ENCODE measurements around the gene UBE2S. TPM values are rescaled to one million over a fixed set of nuclear protein-coding genes. Genes with fewer than 3 reads are reported as not detected.
A peak's percentile ranks its signal among the peaks of the same experiment; 100 is the strongest.
"Not testable (repeated sequence)": the region's sequence is repeated elsewhere in the genome, so short reads cannot be mapped to it uniquely, and the experiment has no call there.

Gene UBE2S
- polyA plus RNA-seq (ENCODE audit: insufficient read depth in 1 of 5, insufficient read length in 5 of 5, low replicate concordance in 1 of 5), result 10 to 100 TPM; 32.8 to 53.3 (median 35.3) TPM
- long read RNA-seq, donor 1, transcript UBE2S-201 (4 exons, 2,548 nt), result major isoform, 43 of 45 reads
- long read RNA-seq, donor 1, partial matches to known transcripts, result 0 of 45 reads
- long read RNA-seq, donor 1, other reads (novel, unspliced or antisense), result 0 of 45 reads
- long read RNA-seq, donor 2, transcript UBE2S-201 (4 exons, 2,548 nt), result major isoform, 46 of 46 reads
- long read RNA-seq, donor 2, partial matches to known transcripts, result 0 of 46 reads
- long read RNA-seq, donor 2, other reads (novel, unspliced or antisense), result 0 of 46 reads
- long read RNA-seq, donor 3, transcript UBE2S-201 (4 exons, 2,548 nt), result major isoform, 37 of 37 reads
- long read RNA-seq, donor 3, partial matches to known transcripts, result 0 of 37 reads
- long read RNA-seq, donor 3, other reads (novel, unspliced or antisense), result 0 of 37 reads
- long read RNA-seq, donor 4, transcript UBE2S-201 (4 exons, 2,548 nt), result major isoform, 20 of 20 reads
- long read RNA-seq, donor 4, partial matches to known transcripts, result 0 of 20 reads
- long read RNA-seq, donor 4, other reads (novel, unspliced or antisense), result 0 of 20 reads
- long read RNA-seq, donor 5, transcript UBE2S-201 (4 exons, 2,548 nt), result major isoform, 79 of 97 reads
- long read RNA-seq, donor 5, partial matches to known transcripts, result 15 of 97 reads
- long read RNA-seq, donor 5, other reads (novel, unspliced or antisense), result 0 of 97 reads
- long read RNA-seq, donor 6, transcript UBE2S-201 (4 exons, 2,548 nt), result major isoform, 47 of 52 reads
- long read RNA-seq, donor 6, partial matches to known transcripts, result 5 of 52 reads
- long read RNA-seq, donor 6, other reads (novel, unspliced or antisense), result 0 of 52 reads
- long read RNA-seq, donor 7, transcript UBE2S-201 (4 exons, 2,548 nt), result major isoform, 63 of 63 reads
- long read RNA-seq, donor 7, partial matches to known transcripts, result 0 of 63 reads
- long read RNA-seq, donor 7, other reads (novel, unspliced or antisense), result 0 of 63 reads
- long read RNA-seq, donor 8, transcript UBE2S-201 (4 exons, 2,548 nt), result major isoform, 30 of 30 reads
- long read RNA-seq, donor 8, partial matches to known transcripts, result 0 of 30 reads
- long read RNA-seq, donor 8, other reads (novel, unspliced or antisense), result 0 of 30 reads

DNA sequence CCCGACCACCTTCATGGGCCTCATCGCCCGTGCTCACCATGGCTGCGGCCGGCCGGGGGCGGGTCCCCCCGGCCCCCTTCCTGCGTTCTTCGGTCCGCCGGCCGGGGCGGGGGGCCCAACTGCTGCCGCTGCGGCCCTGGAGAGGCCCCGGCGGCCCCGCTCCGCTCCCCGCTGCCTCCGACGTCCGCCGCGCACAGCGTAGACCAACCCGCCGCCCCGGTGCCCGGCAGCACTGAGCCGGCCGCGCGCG is at the start of gene UBE2S:
Gene UBE2S (minus strand): TSS at position 239 of the 250 bp plus-strand sequence. CDS start 199 bp downstream, at position 40.
- DNase-seq, result not testable (repeated sequence)

DNA sequence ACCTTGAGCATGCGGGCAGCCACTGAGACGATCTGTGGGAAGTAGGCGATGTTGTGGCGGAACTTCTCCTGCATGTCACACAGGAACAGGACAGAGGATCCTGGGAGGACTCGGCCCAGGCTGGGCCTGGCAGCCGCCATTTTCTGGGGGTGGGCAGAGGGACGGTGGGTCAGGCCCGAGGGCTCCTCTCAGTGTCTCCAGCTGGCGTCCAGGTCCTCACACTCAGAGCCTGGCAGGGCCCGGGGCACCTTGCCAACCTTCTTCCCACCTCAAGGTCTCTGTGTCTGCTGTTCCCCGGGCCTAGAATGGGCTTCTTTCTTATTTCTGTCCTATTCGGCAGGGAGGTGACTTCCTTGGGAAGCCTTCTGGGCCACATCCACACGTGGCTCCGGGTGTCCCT is 48.8 kb upstream of the UBE2S start:
- no peak for DNase-seq

DNA sequence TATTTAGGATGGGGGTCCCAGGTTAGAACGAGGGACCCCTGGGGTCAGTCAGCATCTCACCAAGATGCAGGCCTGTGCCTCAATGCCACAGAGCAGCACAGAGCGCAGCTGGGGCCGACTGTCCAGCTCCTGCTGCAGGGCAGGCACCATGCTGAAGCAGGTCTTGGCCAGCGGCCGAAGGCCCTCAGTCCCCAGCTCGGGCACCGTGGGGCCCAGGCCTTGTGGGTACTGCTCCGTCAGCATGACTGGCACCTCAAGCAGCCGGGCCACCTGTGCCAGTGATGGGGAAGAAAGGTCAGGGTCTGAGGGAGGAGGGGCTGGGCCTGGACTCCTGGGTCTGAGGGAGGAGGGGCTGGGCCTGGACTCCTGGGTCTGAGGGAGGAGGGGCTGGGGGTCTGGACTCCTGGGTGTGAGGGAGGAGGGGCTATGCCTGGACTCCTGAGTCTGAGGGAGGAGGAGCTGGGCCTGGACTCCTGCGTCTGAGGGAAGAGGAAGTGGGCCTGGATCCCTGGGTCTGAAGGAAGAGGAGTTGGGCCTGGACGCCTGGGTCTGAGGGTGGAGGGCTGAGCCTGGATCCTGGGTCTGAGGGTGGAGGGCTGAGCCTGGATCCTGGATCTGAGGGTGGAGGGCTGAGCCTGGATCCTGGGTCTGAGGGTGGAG is 48.1 kb upstream of the UBE2S start:
- no peak for DNase-seq

DNA sequence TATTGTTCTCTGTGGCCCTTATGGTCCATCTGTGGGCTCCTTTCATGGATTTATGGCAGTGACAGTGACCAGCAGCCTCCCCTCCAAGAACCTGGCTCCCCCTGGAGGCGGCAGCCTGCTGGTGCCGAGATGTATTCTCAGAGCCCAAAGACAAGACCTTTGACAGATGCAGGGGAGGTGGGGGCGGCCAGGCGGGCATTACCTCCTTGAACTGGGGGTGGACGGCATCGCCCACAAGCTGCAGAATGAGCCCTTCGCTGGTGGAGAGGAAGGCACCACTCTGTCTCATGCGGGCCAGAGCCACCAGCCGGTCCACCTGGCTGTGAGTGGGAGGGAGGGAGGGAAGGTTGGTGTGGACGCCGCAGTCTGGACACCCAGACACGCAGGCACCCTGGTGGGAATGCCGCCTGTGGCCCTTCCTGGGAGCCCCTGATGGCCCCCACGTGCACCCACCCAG is 47.2 kb upstream of the UBE2S start:
- DNase-seq, result no peak

DNA sequence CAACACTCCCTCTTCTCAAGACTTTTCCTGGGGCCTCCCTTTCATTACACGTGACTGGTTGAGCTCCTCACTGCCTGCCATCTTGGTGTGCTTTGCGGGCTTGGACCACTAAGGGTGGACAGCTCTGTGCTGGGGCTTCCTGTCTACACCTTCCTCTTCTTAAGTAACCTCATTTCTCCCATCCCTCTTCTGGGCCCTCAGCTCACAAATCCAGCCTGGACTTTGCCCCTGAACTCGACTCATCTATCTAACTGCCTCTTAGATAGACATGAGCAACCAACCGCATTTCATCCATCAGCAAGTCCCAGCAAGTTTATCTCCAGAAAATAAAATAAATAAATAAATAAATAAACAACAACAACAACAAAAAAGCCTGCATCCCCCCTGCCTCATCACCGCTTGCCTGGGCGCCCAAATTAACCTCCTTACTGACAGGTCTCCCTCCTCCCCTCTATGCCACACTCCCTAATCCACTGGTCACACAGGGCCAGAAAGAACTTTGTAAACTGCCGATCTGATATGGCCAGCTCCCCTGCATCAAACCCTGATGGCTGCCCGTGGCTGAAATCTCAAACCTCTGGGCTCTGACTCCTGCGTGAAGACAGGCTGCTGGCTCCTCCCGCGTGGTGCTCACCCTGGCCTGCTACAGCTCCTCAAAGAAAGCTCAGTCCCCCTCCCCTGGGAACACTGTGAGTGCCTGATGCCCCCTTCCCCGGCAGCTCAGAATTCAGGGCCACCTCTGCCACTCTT is 46.1 kb upstream of the UBE2S start:
- no peak for DNase-seq

DNA sequence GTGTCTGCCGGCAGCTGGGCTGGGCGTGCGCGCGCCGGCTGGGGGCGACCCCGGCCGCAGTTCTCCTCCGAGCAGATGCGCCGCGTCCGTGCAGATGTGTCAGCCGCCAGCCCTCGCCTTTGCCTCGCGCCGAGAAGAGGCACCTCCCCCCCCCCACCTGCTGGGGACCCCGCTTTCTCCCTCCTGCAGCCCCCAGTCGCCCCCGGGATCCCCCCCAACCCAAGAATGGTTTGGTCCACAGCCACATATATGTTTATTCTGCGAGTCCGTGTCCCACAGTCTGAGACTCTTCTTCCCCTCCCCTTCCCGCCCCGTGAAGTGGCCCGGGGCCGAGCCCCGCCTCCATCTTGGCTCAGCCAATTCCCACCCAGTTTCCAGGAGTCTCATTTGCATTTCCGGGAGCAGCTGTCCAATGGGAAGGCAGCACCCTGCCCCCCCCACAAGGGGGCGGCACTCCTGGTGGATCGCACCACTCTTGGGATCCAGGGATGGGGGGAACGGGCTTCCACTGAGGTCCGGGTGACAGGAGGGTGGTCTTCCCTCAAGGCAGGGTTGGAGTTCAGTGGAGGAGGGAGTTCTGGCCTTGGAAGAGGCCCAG is 45.3 kb upstream of the UBE2S start:
- peak; percentile 80 for DNase-seq

DNA sequence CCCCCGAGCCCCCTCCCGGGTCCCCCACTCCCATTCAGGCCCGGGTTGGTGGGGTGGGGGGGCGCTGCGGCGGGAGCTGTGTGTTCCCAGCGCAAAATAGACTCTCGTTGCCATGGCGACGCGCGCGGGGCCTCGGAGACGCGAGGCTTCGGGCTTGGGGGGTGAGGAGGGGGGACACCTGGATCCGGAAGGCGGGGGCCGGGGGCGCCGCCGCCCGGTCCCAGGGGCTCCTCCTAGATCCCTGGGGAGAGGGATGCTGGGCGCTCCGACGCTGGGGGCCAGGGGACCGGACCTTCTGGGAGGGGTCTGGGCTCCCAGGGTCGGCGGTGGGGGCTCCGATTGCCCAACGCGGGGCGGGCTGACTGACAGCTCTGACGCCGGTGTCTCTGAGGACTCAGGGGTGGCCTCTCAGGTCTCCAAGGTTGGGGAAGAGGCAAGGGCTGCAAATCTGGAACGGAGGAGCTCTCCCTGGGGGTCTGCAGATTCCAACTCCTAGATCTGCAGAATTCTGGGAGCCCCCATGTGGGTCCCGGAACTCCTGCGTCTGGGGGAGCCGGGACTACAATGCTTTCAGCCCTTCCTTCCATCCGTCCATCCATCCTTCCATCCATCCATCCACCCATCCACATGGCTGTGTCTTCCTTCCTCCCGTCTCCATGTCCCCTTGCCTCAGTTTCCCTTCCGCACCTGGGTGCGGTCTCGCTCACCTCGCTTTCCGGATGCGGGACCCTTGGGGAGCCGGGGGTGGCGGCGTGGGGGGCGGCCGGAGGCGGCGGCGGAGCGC is 44.6 kb upstream of the UBE2S start:
- DNase-seq, result no peak

DNA sequence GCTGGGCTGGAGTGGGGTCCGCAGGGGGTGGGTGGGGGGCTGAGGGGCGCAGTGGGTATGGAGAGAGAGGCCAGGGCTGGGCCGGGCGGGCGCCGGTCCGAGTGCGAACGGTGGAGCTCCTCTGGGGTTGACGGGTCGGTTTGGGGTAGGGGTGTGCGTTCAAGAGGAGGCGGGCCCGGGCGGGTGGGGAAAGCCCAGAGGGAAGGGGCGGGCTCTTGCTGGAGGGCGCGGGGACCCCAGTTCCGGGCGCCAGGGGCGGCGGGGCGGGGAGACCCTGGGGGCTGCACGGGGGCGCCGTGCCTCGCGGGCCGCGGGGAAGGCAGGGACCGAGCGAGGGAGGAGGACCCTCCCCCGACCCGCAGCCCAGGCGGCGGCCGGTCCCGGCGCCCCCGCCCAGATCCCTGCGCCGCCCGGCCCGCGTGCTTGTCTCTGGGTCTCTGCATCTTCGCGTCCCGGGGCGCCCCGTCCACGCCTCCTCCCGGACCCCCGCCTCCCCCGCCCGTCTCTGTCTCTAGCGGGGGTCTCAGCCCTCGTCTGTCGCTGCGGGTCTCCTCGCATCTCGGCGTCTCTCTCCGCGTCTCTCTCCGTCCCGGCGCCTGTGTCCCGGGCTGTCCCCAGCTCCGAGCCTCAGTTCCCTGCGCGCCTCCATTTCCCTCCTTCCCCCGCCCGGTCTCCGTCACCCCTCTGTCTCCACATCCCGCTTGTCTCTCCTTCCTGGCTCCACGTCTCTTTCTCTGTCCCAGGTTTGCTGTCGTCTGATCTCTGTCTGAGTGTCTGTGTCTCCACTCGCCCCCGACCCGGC is 43.8 kb upstream of the UBE2S start:
- no peak for DNase-seq

DNA sequence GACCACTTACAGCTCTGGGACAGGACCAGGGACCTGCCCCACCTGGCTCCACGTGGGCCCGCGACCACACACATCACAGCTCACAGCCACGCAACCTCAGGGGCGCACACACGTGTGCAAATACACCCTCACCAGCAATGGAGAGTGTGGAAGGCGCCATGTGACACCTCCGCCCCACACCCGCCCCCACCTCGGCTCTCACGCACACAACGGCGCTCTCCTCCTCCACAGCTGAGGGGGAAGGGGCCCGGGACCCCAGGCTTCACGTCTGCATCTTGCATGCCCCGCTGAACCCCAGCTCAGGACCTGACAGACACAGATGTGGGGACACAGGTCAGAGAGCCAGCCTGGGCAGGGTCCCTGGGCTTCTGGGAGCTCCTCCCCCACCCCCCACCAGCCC is 41.9 kb upstream of the UBE2S start:
- no peak for DNase-seq

DNA sequence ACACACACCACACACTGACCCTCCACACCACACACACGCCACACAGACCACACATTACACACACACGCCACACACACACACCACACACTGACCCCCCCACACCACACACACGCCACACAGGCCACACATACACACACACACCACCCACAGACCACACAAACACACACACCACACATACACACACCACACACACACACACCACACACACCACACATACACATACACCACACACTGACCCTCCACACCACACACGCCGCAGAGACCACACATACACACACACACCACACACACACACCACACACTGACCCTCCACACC is 40.5 kb upstream of the UBE2S start:
- not testable (repeated sequence) for DNase-seq

DNA sequence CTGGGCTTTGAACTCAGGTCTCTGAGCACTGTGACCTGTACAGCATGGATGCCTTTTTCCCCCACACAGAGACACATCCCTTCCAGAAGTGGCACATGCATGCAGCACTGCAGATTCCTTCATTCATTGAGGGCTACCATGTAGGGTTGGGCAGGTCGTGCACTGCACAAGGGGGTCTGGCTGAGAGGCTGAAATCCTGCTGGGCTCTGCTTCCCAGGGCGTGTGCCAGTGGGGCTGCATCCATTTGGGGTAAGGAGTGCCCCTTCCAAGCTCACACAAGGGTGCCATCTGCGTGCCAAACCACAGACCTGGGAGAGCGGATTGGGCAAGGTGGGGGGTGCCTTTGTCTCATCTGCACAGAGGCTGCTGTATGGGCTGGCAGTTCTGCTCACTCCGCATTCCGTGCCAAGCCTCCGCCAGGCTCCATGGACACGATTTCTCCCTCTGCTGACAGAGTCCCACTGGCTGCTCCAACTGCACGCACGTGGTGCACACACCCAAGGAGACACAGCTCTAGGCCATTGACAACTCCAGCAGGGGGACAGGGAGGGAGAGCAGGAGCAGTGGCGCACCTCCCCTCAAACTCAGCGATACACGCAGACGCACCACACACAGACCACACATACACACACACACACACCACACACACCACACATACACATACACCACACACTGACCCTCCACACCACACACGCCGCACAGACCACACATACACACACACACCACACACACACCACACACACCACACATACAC is 40.0 kb upstream of the UBE2S start:
- DNase-seq, result no peak

DNA sequence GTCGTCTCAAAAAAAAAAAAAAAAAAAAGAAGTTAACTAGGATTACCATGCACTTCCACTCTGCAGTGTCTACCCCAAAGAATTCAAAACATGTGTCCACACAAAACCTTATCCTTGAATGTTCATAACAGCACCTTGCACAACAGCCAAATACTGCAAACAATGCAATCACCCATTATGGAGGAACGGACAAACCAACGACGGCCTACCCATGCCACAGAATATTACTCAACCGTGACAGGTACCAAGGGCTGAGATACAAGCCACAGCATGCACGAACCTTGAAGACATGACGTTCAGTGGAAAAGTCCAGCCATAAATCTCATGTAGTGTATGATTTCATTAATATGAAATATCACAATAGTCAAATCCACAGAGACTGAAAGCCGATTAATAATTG is 38.5 kb upstream of the UBE2S start:
- no peak for DNase-seq

DNA sequence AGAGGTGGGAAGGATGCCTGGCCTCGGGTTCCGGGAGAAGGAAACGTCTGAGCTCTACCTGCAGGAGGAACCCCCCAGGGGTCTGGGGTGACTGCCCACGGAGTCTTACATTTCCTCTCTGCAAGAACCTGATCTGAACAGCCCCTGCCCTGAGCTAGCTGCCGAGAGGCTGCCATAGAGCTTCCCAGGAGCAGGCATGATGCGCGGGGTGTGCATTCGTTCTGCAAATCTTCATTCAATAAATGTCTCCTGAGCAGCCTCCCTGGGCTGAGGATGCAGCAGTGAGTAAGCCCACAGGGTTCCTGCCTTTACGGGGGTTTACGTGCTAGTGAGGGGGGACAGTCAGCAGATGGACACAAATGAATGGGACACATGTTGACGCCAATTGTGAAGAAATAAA is 37.1 kb upstream of the UBE2S start:
- no peak for DNase-seq

DNA sequence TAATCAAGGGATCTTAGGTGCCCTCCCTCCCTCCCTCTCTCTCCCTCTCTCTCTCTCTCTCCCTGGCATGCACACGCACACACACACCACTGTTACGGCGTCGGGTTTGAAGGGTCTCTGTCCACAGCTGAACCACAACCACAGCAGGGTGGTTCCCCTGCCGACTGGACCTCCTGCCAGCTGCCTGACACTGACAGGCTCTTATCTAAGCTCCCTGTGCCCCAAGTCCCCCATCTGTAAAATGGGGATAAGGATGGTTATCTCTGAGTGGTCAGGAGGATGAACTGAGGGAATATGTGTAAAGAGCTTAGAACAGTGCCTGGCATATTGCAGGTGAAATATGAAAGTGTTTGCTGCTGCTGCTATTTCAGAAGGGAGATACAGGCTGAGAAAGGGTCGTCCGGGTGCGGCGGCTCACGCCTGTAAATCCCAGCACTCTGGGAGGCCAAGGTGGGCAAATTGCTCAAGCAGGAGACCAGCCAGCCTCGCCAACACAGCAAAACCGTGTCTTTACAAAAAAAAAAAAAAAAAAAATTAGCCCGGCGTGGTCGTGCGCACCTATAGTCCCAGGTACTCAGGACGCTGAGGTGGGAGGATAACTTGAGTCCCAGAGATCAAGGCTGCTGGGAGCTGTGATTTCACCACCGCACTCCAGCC is 36.4 kb upstream of the UBE2S start:
- no peak for DNase-seq

DNA sequence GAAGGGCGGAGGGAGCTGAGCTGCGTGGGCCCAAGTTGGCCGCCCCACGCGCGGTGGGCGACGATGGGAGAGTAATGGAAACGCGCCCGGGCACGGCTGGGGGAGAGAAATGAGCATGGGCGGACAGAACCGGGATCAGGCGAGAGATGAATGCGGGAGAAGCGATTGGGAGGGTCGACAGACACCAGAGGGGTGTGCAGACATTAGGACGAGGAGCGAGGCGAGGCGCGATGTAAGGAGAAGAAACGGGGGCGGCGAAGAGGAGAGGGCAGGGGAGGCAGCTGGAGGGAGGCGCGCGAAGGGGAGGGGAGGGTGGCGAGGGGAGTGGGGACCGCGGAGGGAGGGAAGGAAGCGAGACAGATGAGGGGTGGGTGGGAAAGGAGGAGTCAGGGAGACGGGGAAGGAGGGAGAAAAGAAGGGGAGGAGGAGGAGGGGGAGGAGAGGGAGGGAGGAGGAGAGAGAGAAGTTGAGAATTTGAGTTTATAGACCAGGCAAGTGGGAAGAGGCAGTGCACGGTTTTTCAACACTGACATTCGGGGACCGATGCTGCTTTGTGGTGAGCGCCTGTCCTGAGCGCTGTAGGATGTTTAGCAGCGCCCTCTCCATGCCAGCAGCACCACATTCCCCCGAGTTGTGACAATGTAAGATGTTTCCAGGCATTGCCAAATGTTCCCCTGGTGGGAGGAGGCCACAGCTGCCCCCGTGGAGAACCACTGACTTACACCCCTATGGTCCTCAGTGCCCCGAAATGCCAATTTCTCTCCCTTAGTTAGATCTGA is 35.6 kb upstream of the UBE2S start, which contains the start of gene SHISA7:
Gene SHISA7 (minus strand): TSS at position 256 of the 779 bp plus-strand sequence. CDS start 437 bp downstream, outside the sequence.
- no peak for DNase-seq

DNA sequence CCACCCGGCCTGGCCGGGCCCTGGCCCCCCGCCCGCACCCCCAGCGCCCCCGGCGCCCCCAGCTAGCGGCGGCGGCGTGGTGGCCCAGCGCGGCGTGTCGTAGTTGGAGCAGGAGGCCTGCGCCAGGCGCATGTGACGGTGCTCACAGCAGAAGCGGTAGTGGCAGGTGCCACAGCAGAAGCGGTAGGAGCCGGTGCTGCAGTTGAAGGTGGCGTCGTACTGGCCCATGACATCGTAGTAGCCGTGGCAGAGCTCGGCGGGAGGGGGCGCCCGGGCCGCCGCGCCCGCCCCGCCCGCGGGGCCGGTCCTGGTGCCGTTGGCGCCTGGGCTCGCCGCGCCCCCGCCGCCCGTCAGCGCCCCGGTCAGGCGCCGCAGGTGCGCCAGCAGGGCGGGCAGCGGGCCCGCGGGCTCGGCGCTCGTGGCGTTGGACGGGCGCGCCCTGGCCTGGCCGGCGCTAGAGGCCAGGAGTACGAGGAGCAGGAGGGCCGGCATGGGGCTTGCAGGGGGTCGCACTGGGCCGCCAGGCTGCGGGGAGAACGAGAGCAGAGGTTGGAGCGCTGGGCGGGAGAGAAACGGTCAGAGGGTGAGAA is 34.9 kb upstream of the UBE2S start:
- no peak for DNase-seq
